Ovary (tissue), 9 donors: ENCODE results near the gene FANCD2OS. TPM values are rescaled to one million over a fixed set of nuclear protein-coding genes. Genes with fewer than 3 reads are reported as not detected.
"Not testable (repeated sequence)": the region's sequence is repeated elsewhere in the genome, so short reads cannot be mapped to it uniquely, and the experiment has no call there.

Source experiments
- DNase-seq, 5 donors: peaks; one replicate each; pipeline ENCODE4 v3.0.0-alpha.2; 2019 to 2020
- H3K27ac ChIP-seq, 2 donors: fragments of 200-600 bp; one replicate each; pipeline versions ENCODE4 v1.5.1 to v1.8.0; 2019 to 2022
- H3K27me3 ChIP-seq: fragments of 200-600 bp; one replicate; pipeline ENCODE4 v1.8.0; 2022
- H3K36me3 ChIP-seq: fragments of 200-600 bp; sonication (generic); one replicate; pipeline ENCODE4 v1.5.1; 2019
- H3K4me1 ChIP-seq: one replicate; pipeline ENCODE4 v1.8.1; 2013; ENCODE audit warnings: mild to moderate bottlenecking, moderate library complexity; ENCODE audit not compliant: insufficient read depth
- H3K4me3 ChIP-seq: fragments of 200-600 bp; sonication (generic); one replicate; pipeline ENCODE4 v1.5.1; 2017
- H3K9me3 ChIP-seq, 2 donors: fragments of 200-600 bp in 1 of 2; sonication (generic) in 1 of 2; one replicate each; pipeline versions ENCODE4 v1.5.1 to v1.8.1; 2013 to 2019; ENCODE audit warnings: mild to moderate bottlenecking in 1 of 2, moderate library complexity in 1 of 2
- EP300 ChIP-seq: sonication (generic); formaldehyde crosslinking; IDR thresholded peaks from one replicate; pipeline ENCODE4 v1.6.1; 2017; ENCODE audit warnings: antibody characterized with exemption
- POLR2A ChIP-seq: fragments of 450-650 bp; IDR thresholded peaks from one replicate; pipeline ENCODE4 v1.6.1; 2017; ENCODE audit warnings: antibody characterized with exemption, mild to moderate bottlenecking, moderate library complexity
- WGBS, 3 donors: extraction: QIAGEN DNeasy Blood & Tissue Kit in 1 of 3; methylation state at CpG; one replicate each; pipeline versions ENCODE4 v1.1.5 to v1.1.7; 2013 to 2017; 5-methylcytosine and 5-hydroxymethylcytosine counted together
- intact Hi-C, 4 donors: fragments of 100-400 bp; cut with DNase I; formaldehyde crosslinking; loops; one replicate each; pipeline versions ENCODE4 v1.11.0 to v1.15.1; 2022 to 2023
- polyA plus RNA-seq, 2 donors: library from polyadenylated mRNA; stranded (reverse); fragments of 200-250 nt in 1 of 2; fragments of 350-450 nt in 1 of 2; fragmentation: Illumina TruSeq in 1 of 2; extraction: RNeasy Lipid Tissue Mini Kit (QIAGEN cat#74804) in 1 of 2; gene quantifications; one replicate each; pipeline ENCODE4 v1.2.3, GENCODE V29; 2013 to 2014
- total RNA-seq, 7 donors: library from RNA; depleted of rRNA in 2 of 7; stranded (reverse); fragments of >200 nt in 2 of 7; fragmentation: NEBNext Ultra II Directional in 3 of 7; extraction: Animal tissue kit (Norgen Biotek cat#: 25700) in 3 of 7; gene quantifications; one replicate each; pipeline versions ENCODE4 v1.1.0 to v1.2.4, GENCODE V29; 2016 to 2023
- TF ChIP-seq, protein P1 (sequence below), 3 donors: fragments of 450-650 bp in 2 of 3; fragments of 200-600 bp in 1 of 3; IDR thresholded peaks; one replicate each; pipeline versions ENCODE4 v1.5.1 to v1.8.0; 2016 to 2022; ENCODE audit warnings: antibody characterized with exemption in 3 of 3, mild to moderate bottlenecking in 1 of 3
- donor health status: DM: no; HTN: no; CAD: no; lungs with moderate emphysema.
- donor health status: DM: no; HTN: no; CAD: no.
- donor health status: Bipolar disorder and iron deficiency.
- donor health status: DM: yes; HTN: yes; CAD: no.
- donor health status: DM: no; HTN: no; CAD: no.
- donor health status: DM: yes; HTN: yes; CAD: no.

Gene FANCD2OS
- total and polyA plus RNA-seq, 9 donors: not detected

DNA sequence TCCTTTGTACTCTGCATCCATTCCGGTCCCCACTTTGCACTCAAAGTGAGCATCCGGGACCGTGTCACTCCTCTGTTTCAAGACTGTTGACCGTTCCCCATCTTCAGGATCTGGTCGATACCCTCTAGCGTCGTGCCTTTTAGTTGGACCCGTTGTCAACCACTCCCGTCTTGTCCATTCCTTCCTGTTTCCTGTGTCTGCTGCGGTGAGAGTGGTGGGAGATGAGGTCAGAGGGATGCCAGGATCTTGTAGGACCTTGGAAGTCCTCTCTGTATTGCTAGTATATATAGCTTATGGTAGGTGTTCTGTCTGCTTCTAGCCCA lies 8.0 kb upstream of the FANCD2OS start:
- Histone ChIP-seq H3K4me3 (peak overlapping the region; percentile 86), H3K36me3 (no peaks in the 10 kb centered on the region), H3K27me3 (no peaks in the 10 kb centered on the region), H3K9me3 (no peaks in the 10 kb centered on the region), H3K27ac (peak overlapping the region in 1 of 2 donors; percentile 53), H3K4me1 (peaks cover 6% of the 10 kb centered on the region)
- intact Hi-C loops: no loop called here
- DNase-seq: no peak
- WGBS, 3 donors: 0% methylated on average over 10 of the region's 10 CpGs
- TF ChIP-seq, protein P1, sequence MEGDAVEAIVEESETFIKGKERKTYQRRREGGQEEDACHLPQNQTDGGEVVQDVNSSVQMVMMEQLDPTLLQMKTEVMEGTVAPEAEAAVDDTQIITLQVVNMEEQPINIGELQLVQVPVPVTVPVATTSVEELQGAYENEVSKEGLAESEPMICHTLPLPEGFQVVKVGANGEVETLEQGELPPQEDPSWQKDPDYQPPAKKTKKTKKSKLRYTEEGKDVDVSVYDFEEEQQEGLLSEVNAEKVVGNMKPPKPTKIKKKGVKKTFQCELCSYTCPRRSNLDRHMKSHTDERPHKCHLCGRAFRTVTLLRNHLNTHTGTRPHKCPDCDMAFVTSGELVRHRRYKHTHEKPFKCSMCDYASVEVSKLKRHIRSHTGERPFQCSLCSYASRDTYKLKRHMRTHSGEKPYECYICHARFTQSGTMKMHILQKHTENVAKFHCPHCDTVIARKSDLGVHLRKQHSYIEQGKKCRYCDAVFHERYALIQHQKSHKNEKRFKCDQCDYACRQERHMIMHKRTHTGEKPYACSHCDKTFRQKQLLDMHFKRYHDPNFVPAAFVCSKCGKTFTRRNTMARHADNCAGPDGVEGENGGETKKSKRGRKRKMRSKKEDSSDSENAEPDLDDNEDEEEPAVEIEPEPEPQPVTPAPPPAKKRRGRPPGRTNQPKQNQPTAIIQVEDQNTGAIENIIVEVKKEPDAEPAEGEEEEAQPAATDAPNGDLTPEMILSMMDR (IDR thresholded peaks at IDR 0.05): no peak
- TF ChIP-seq EP300 (no peak), POLR2A (no peak)

DNA sequence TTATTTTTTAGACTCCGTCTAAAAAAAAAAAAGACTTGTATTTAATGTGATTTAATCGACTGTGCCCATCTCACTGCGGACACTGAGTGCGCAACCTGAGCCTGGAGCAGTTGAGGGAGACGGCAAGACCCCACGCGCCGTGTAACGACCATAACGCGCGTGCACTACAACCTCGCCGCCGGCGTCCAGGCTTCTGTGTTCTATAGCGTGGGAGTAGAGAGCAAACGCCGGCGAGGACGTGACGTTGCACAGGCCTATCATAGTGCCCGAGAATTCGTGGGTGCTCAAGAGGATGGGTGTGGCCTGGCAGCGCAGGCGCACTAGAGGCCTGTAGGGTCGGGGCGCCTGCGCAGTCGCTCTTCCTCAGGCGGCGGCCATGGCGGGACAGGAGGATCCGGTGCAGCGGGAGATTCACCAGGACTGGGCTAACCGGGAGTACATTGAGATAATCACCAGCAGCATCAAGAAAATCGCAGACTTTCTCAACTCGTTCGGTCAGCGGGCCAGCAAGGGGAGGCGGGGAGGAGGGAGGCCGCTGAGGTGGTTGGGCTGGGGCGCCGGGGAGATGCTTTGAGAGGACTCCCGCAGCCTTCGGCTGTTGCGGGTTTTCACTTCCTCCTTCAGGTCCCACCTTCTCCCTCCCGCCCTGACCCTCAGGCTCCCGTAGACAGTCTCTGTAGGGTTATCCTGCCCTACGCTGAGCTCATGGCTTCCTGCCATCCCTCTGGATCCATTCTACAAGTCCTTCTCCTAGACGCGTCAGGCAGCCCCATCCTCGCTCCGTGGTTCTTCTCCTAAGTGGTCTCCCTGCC lies 7.5 kb upstream of the FANCD2OS start, which contains the start of gene BRK1:
Gene BRK1 (plus strand): TSS at position 350 of the 812 bp plus-strand sequence. CDS start 27 bp downstream, at position 377.
- peak; percentile 93 to 96 (median 93) for DNase-seq
- no peaks in the 10 kb centered on the region for H3K9me3 ChIP-seq
- H3K27ac ChIP-seq: peak within 1 kb of the TSS in 1 of 2 donors; percentile 53
- TF ChIP-seq, protein P1 (IDR thresholded peaks at IDR 0.05): no peak
- TF ChIP-seq POLR2A (peak; percentile 73), EP300 (no peak)
- H3K27me3 ChIP-seq: no peaks in the 10 kb centered on the region
- no peaks in the 10 kb centered on the region for H3K36me3 ChIP-seq
- H3K4me3 ChIP-seq: peak within 1 kb of the TSS; percentile 86
- peaks cover 6% of the 10 kb centered on the region for H3K4me1 ChIP-seq
- 0 to 1% (median 0%) methylated on average over 50 to 54 of the region's 54 CpGs for WGBS, 3 donors
- intact Hi-C loops: no loop called here

DNA sequence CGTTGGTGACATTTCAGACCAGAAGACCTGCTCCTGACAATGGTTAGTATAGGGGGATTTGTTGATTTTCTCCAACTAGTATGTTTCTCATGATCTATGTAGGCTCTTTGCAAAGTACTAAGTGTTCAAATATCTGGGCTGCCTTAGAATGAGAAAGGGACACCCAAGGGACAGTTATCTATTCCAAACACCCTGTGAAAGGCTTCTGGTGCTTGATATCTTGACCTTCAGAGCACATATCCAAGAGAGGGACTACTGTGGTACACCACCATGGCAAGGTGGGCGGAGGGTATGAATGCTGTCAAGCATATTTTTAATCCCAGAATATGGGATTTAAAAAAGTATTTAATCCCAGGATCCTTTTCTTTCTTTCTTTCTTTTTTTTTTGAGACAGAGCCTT lies 1.1 kb downstream of the FANCD2OS start:
- Histone ChIP-seq H3K36me3 (no peaks in the 10 kb centered on the region), H3K4me3 (no peak overlapping the region), H3K27ac (no peak overlapping the region), H3K4me1 (no peaks in the 10 kb centered on the region), H3K27me3 (no peaks in the 10 kb centered on the region), H3K9me3 (no peaks in the 10 kb centered on the region)
- intact Hi-C loops: no loop called here
- WGBS, 3 donors: 76 to 87% (median 82%) methylated on average over 2 of the region's 2 CpGs
- DNase-seq: no peak
- TF ChIP-seq EP300: no peak

DNA sequence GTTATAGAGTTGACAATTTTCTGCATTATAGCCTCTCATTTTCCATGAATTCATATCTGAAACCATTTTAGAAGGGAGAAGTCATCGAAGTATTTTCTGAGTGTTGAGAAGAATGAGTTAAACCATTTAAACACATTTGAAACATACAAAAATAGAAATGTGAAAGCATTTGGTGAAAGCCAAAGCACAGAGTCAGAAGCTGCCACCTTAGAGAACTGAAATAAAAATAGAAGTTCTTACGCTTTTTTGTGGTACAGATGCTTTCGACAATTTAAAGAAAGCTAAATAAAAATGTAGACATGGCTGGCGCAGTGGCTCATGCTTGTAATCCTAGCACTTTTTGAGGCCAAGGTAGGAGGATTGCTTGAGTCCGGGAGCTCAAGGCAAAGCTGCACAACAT lies 9.0 kb downstream of the FANCD2OS start:
- intact Hi-C loops: no loop called here
- Histone ChIP-seq H3K4me3 (no peak overlapping the region), H3K27ac (no peak overlapping the region), H3K36me3 (no peaks in the 10 kb centered on the region), H3K27me3 (no peaks in the 10 kb centered on the region), H3K9me3 (no peaks in the 10 kb centered on the region), H3K4me1 (no peaks in the 10 kb centered on the region)
- 95 to 97% (median 96%) methylated on average over 5 of the region's 5 CpGs for WGBS, 3 donors
- no peak for TF ChIP-seq POLR2A
- no peak for DNase-seq

DNA sequence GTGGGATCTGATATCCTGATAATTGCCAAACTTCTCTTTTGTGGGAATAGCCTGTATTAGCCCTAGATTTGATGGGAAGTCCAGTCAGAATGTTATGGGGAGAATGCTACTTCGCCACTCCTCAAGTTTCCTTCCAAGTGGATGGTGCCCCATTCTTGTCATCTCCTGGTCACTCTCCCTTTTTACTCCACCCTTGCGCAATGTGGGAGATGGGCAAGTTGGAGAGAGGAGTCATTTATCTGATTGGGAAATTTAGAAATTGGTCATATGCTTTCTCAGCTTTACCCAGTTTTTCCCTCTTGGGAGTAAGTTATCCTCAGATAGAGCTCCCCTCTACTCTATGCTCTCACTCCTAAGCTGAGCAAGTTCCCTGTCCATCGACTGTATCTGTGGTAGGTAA lies 14.4 kb downstream of the FANCD2OS start:
- WGBS, 3 donors: 96 to 97% (median 96%) methylated on average over 3 of the region's 3 CpGs
- no peak for DNase-seq

DNA sequence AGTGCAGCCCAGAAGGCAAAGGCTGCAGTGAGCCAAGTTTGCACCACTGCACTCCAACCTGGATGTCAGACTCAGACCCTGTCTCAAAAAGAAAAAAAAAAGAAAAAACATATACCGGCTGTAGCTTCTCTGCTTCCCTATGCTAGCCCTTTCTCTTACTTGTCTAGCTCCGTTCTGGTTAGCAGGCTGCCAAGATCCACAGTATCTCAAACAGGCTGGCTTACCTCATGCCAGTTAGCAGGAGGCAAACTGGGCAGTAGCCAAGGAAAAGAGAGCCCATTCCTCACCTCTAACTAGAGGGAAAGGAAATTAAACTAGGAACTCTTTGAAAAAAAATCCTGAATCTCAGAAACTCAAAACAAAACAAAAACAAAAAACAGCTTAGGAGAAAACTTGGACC lies 16.7 kb downstream of the FANCD2OS start:
- H3K4me3 ChIP-seq, H3K4me1 ChIP-seq, H3K9me3 ChIP-seq, H3K27ac ChIP-seq, intact Hi-C loops, DNase-seq, H3K36me3 ChIP-seq, H3K27me3 ChIP-seq: not testable (repeated sequence)
- 64 to 77% (median 76%) methylated on average over 2 of the region's 2 CpGs for WGBS, 3 donors

More for the DNA sequence above, 14.4 kb downstream of the FANCD2OS start:
- Histone ChIP-seq H3K36me3 (no peaks in the 10 kb centered on the region), H3K27me3 (no peaks in the 10 kb centered on the region), H3K27ac (no peak overlapping the region), H3K4me1 (no peaks in the 10 kb centered on the region), H3K9me3 (no peaks in the 10 kb centered on the region), H3K4me3 (no peak overlapping the region)
- TF ChIP-seq POLR2A (no peak), EP300 (no peak)
- TF ChIP-seq, protein P1 (IDR thresholded peaks at IDR 0.05): no peak
- intact Hi-C loops: no loop called here

DNA sequence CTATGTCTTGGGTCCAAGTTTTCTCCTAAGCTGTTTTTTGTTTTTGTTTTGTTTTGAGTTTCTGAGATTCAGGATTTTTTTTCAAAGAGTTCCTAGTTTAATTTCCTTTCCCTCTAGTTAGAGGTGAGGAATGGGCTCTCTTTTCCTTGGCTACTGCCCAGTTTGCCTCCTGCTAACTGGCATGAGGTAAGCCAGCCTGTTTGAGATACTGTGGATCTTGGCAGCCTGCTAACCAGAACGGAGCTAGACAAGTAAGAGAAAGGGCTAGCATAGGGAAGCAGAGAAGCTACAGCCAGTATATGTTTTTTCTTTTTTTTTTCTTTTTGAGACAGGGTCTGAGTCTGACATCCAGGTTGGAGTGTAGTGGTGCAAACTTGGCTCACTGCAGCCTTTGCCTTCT lies 17.3 kb downstream of the FANCD2OS start:
- H3K27ac ChIP-seq, H3K4me3 ChIP-seq, H3K4me1 ChIP-seq, intact Hi-C loops, DNase-seq, H3K27me3 ChIP-seq, H3K9me3 ChIP-seq, H3K36me3 ChIP-seq: not testable (repeated sequence)
- 70 to 83% (median 82%) methylated on average over 1 of the region's 1 CpG for WGBS, 3 donors
